Vagina (tissue), 2 donors: ENCODE measurements around the gene ACIN1. TPM values are rescaled to one million over a fixed set of nuclear protein-coding genes. Genes with fewer than 3 reads are reported as not detected.
"Not testable (repeated sequence)": the region's sequence is repeated elsewhere in the genome, so short reads cannot be mapped to it uniquely, and the experiment has no call there.

Source experiments
- DNase-seq, 2 donors: peaks; one replicate each; pipeline ENCODE4 v3.0.0-alpha.2; 2017; ENCODE audit errors: extremely low spot score in 2 of 2
- H3K27ac ChIP-seq: fragments of 200-600 bp; sonication (generic); one replicate; pipeline ENCODE4 v1.5.1; 2019
- H3K27me3 ChIP-seq: fragments of 200-600 bp; sonication (generic); one replicate; pipeline ENCODE4 v1.5.1; 2019
- H3K36me3 ChIP-seq, 2 donors: fragments of 200-600 bp; sonication (generic); one replicate each; pipeline ENCODE4 v1.5.1; 2017 to 2019
- H3K4me1 ChIP-seq: fragments of 200-600 bp; sonication (generic); one replicate; pipeline ENCODE4 v1.5.1; 2019
- H3K4me3 ChIP-seq, 2 donors: fragments of 200-600 bp; sonication (generic); 1 replicate in 1 of 2; 2 replicates in 1 of 2; pipeline ENCODE4 v1.5.1; 2016 to 2019
- H3K9me3 ChIP-seq: fragments of 200-600 bp; sonication (generic); one replicate; pipeline ENCODE4 v1.5.1; 2019
- CTCF ChIP-seq, 3 experiments: fragments of 450-650 bp in 2 of 3; fragments of 200-600 bp in 1 of 3; sonication (generic) in 1 of 3; IDR thresholded peaks; one replicate each; pipeline ENCODE4 v1.5.1; 2017 to 2019; ENCODE audit warnings: antibody characterized with exemption in 3 of 3, mild to moderate bottlenecking in 2 of 3, moderate library complexity in 2 of 3
- POLR2A ChIP-seq, 2 donors: fragments of 450-650 bp; IDR thresholded peaks; one replicate each; pipeline ENCODE4 v1.6.1; 2017; ENCODE audit warnings: antibody characterized with exemption in 2 of 2, mild to moderate bottlenecking in 2 of 2, moderate library complexity in 2 of 2
- POLR2AphosphoS5 ChIP-seq, 2 donors: sonication (generic); formaldehyde crosslinking; IDR thresholded peaks; one replicate each; pipeline ENCODE4 v1.9.0; 2017; ENCODE audit warnings: antibody characterized with exemption in 2 of 2, mild to moderate bottlenecking in 2 of 2, low read depth in 1 of 2; ENCODE audit not compliant: insufficient read depth in 1 of 2
- intact Hi-C: fragments of 100-400 bp; cut with DNase I; formaldehyde crosslinking; loops from one replicate; pipeline ENCODE4 v1.15.1; 2023
- total RNA-seq: library from RNA; depleted of rRNA; stranded (reverse); fragments of >200 nt; gene quantifications from one replicate; pipeline ENCODE4 v1.2.3, GENCODE V29; 2016

ACIN1 gene
- total RNA-seq, 1 donor from 2014 or later: 121 TPM

- no peak overlapping the region for H3K4me3 ChIP-seq
- TF ChIP-seq CTCF (IDR thresholded peaks at IDR 0.05) (no peak), POLR2A (IDR thresholded peaks at IDR 0.05) (no peak), POLR2AphosphoS5 (IDR thresholded peaks at IDR 0.05; ENCODE audit: insufficient read depth in 1 of 2, low read depth in 1 of 2) (no peak)
- H3K27ac ChIP-seq: no peak overlapping the region
- H3K27me3 ChIP-seq: no peaks in the 10 kb centered on the region
- intact Hi-C loops: no loop called here
- no peaks in the 10 kb centered on the region for H3K9me3 ChIP-seq
- H3K4me1 ChIP-seq: no peaks in the 10 kb centered on the region
- no peak for DNase-seq
- no peaks in the 10 kb centered on the region for H3K36me3 ChIP-seq
Measured at GRCh38 chr14:23015618-23016017, 79.3 kb downstream of the ACIN1 start.

GRCh38 chr14:23013749-23014054 lies 81.2 kb downstream of the ACIN1 start:
- DNase-seq, intact Hi-C loops, H3K4me3 ChIP-seq: not testable (repeated sequence)

GRCh38 chr14:23013054-23013748 lies 81.7 kb downstream of the ACIN1 start:
- H3K27ac ChIP-seq: no peak overlapping the region

More at GRCh38 chr14:23013749-23014054, 81.2 kb downstream of the ACIN1 start:
- H3K27ac ChIP-seq, H3K27me3 ChIP-seq, H3K9me3 ChIP-seq, H3K36me3 ChIP-seq: not testable (repeated sequence)
- H3K4me1 ChIP-seq: peaks cover 11% of the 10 kb centered on the region

GRCh38 chr14:23009939-23010726 lies 84.8 kb downstream of the ACIN1 start, which contains the start of gene C14orf93:
Gene C14orf93, minus strand, starts transcription at chr14:23010143. Its CDS starts 11,120 bp downstream, at chr14:22999023.
- Histone ChIP-seq H3K4me1 (peaks cover 18% of the 10 kb centered on the region), H3K27me3 (no peaks in the 10 kb centered on the region), H3K27ac (peak within 1 kb of the TSS; percentile 83), H3K4me3 (peak within 1 kb of the TSS; percentile 47 to 62), H3K9me3 (no peaks in the 10 kb centered on the region), H3K36me3 (no peaks in the 10 kb centered on the region)
- TF ChIP-seq POLR2AphosphoS5 (IDR thresholded peaks at IDR 0.05; ENCODE audit: insufficient read depth in 1 of 2, low read depth in 1 of 2) (peak; percentile 23 to 25), POLR2A (IDR thresholded peaks at IDR 0.05) (peak in 1 of 2 donors; percentile 53), CTCF (IDR thresholded peaks at IDR 0.05) (no peak)
- intact Hi-C loops: loop anchor here (5.0 kb wide), 1 partner anchor 1397 kb away; no protein-coding TSS in a partner anchor
- DNase-seq: no peak

More at GRCh38 chr14:23013054-23013748, 81.7 kb downstream of the ACIN1 start:
- no peak overlapping the region for H3K4me3 ChIP-seq
- H3K27me3 ChIP-seq: no peaks in the 10 kb centered on the region
- H3K9me3 ChIP-seq: no peaks in the 10 kb centered on the region
- intact Hi-C loops: no loop called here
- peaks cover 13% of the 10 kb centered on the region for H3K4me1 ChIP-seq
- no peaks in the 10 kb centered on the region for H3K36me3 ChIP-seq
- DNase-seq: no peak
- TF ChIP-seq POLR2AphosphoS5 (IDR thresholded peaks at IDR 0.05; ENCODE audit: insufficient read depth in 1 of 2, low read depth in 1 of 2) (no peak), CTCF (IDR thresholded peaks at IDR 0.05) (no peak), POLR2A (IDR thresholded peaks at IDR 0.05) (no peak)

GRCh38 chr14:23009483-23009938 lies 85.4 kb downstream of the ACIN1 start:
- Histone ChIP-seq H3K4me3 (peak overlapping the region; percentile 47 to 62), H3K4me1 (peaks cover 18% of the 10 kb centered on the region), H3K27me3 (no peaks in the 10 kb centered on the region), H3K9me3 (no peaks in the 10 kb centered on the region), H3K36me3 (no peaks in the 10 kb centered on the region), H3K27ac (peak overlapping the region; percentile 83)
- TF ChIP-seq POLR2AphosphoS5 (IDR thresholded peaks at IDR 0.05; ENCODE audit: insufficient read depth in 1 of 2, low read depth in 1 of 2): no peak
- TF ChIP-seq POLR2A (IDR thresholded peaks at IDR 0.05): no peak
- no peak for TF ChIP-seq CTCF (IDR thresholded peaks at IDR 0.05)
- intact Hi-C loops: loop anchor here (5.0 kb wide), 1 partner anchor 1398 kb away; no protein-coding TSS in a partner anchor
- no peak for DNase-seq
